Measurements from ENCODE around the gene KRTAP10-11.

KRTAP10-11 gene

GRCh38 chr21:44612669-44613229 lies 33.5 kb upstream of the KRTAP10-11 start:
- TF ChIP-seq CTCF (IDR thresholded peaks at IDR 0.05; ENCODE audit: insufficient read depth, low read depth, low read length, missing control alignments) = no peak
- no peak overlapping the region for H3K4me3 ChIP-seq (ENCODE audit: low read depth, low read length)
- DNase-seq (ENCODE audit: low read depth) = no peak

DNA sequence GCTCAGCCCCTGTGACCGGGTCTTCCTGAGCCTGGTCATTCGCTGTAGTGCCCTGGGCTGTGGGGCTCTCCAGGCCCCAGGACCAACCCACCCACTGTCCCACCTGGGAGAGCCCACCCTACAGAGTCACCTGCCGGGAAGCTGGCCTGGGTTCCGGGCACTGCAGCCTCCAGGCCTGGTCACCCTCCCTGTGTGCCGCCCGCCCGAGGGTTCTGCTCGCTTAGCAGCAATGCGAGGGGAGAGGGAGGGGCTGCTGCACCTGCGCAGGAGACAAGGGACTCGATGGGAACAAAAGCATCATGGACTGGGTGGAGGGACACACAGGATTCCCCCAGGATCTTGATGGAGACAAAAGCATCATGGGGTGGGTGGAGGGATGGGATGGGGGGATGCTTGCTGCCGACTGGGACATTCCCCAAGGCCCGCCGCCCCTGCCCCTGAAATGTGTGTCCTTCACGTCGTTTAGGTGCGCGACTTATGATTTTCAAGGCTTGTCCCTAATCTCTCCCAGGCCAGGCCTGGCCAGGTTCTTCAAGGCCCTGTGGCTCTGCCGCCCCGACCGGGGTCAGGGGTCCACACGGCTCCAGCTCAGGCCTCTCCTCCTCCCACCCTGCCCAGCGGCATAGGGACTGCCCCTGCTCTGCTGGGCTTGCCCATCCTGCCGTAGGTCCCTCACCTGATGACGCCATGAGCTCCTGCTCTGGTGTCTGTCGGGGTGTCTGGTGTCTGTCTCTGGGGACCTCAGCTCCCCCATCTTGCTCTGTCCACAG lies 32.6 kb upstream of the KRTAP10-11 start:
- DNase-seq (ENCODE audit: low read depth) = no peak
- no peak for TF ChIP-seq CTCF (IDR thresholded peaks at IDR 0.05; ENCODE audit: insufficient read depth, low read depth, low read length, missing control alignments)
- H3K4me3 ChIP-seq (ENCODE audit: low read depth, low read length) = no peak overlapping the region

DNA sequence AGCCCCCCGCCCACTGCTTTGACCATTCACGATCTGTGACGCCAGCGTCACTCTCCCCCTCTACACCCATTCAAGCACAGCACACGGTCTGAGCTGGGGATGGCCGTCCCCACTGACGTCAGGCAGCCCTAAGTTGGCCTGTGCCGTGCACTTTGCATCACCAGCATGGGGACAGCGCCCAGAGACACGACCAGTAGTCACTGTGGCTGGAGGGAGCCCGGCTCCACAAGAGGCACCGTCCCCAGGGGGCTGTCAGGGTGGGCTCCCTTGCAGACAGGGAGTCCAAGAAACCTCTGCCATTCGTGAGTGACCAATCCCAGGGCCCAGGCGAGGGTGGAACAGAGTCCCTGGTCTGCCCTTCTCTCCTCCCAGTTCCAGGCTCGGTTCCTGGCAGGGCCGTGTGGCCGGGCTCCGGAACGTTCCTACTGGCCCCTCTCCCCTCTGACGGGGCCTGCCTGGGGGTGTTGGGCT lies 32.0 kb upstream of the KRTAP10-11 start:
- no peak overlapping the region for H3K4me3 ChIP-seq (ENCODE audit: low read depth, low read length)
- TF ChIP-seq CTCF (IDR thresholded peaks at IDR 0.05; ENCODE audit: insufficient read depth, low read depth, low read length, missing control alignments) = no peak
- no peak for DNase-seq (ENCODE audit: low read depth)

DNA sequence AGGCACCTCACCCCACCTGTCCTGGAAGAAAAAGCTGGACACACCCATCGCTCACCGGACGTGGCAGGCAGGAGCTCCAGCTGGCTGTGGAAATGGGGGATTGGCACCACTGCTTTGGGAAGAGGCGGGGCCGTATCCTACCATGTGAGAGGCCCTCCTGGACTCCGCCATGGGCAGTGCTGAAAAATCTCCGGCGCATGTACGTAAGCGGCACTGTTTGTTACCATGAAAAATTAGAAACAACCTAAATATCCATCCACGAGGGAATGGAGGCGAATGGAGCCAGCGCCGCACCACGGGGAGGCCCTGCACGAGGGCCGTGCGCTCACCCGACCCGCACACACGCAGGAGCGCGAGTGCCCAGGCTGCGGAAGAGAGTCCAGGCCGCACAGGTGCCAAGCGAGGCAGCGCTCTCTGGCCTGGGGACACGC lies 31.2 kb upstream of the KRTAP10-11 start:
- no peak for DNase-seq (ENCODE audit: low read depth)
- no peak overlapping the region for H3K4me3 ChIP-seq (ENCODE audit: low read depth, low read length)
- no peak for TF ChIP-seq CTCF (IDR thresholded peaks at IDR 0.05; ENCODE audit: insufficient read depth, low read depth, low read length, missing control alignments)

- no peak overlapping the region for H3K4me3 ChIP-seq (ENCODE audit: low read depth, low read length)
- DNase-seq (ENCODE audit: low read depth) = no peak
- no peak for TF ChIP-seq CTCF (IDR thresholded peaks at IDR 0.05; ENCODE audit: insufficient read depth, low read depth, low read length, missing control alignments)
Measured at GRCh38 chr21:44615466-44615865, 30.7 kb upstream of the KRTAP10-11 start.

- TF ChIP-seq CTCF (IDR thresholded peaks at IDR 0.05; ENCODE audit: insufficient read depth, low read depth, low read length, missing control alignments) = no peak
- DNase-seq (ENCODE audit: low read depth) = no peak
- no peak overlapping the region for H3K4me3 ChIP-seq (ENCODE audit: low read depth, low read length)
Measured at GRCh38 chr21:44615911-44616590, 30.2 kb upstream of the KRTAP10-11 start.
